HG03039 (cell line): ENCODE measurements around the gene SLC6A6.
"Not testable (repeated sequence)": the region's sequence is repeated elsewhere in the genome, so short reads cannot be mapped to it uniquely, and the experiment has no call there.

Experiments
- ATAC-seq: cut with Tn5 transposase; IDR thresholded peaks from one replicate; pipeline ENCODE4 v1.9.1; 2021; ENCODE audit warnings: mild to moderate bottlenecking, moderate library complexity; ENCODE audit not compliant: unreplicated experiment

Gene SLC6A6

GRCh38 chr3:14434126-14434497 lies 31.7 kb downstream of the SLC6A6 start:
- ATAC-seq = no peak

DNA sequence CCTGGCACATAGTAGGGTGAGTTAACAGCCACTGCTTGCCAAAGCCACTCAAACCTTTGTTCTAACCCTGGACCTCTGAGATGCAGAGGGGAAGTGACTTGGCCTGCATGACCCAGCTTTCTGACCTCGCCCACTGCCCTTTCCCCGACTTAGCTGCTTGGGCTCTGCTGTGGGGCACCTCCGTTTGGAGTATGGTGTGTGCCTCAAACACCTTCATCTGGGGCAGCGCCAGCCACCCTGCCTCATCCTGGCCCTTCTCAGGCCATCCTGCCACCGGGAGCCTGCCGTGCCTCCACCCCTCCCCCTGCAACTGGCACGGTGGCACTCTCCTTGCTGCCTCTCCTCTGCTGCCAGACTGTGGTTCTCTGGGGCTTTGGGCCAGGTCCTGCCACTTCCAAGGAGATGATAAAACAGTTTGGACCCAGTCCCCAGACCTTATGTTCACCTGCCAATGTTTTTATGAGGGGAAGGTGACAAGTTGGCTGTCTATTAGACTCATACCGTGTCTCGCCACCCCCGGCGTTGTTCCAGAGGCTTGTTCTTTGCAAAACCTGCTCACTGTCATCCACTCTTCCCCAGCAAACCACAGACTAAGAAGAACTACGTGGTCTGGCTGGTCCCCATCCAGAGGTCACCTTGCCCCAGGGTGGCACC lies 32.2 kb downstream of the SLC6A6 start:
- no peak for ATAC-seq

DNA sequence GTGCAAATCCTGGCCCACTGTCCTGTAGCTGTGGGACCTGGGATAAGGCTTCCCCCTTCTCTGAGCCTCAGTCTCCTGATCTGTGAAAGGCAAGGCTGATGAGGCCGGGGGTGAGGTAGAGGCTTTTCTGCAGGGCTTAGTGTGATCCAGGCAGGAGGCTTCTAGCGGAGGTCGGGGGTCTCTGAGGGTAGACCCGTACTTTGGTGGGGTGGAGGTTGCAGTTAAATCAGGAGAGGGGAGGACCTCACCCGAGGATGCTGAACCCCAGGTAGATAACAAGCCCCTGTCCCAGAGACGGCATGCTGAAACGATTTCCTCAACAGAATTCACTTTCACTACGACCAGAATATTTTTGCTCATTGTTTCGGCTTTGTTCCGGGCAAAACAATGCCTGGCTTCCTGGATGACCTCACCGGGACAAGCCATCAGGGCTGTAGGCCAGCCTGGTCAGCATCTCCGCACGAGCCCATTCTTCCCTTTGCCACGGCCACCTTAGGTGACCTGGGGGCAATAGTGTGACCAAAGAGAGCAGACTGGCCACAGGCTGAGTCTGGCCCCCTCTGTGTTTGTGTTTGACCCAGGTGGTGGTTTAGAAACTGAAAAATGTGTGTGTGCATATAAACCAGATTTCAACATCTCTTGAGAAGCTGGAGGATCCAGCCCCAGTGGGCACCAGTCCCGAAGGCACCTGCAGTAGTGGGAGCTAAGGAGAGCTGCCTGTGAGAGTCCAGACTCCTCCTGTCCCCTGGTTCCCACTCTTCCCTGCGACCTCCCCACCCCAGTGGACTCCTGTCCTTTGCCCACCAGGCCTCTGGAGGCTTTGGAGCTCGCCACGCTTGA lies 33.0 kb downstream of the SLC6A6 start:
- ATAC-seq = no peak

- no peak for ATAC-seq
Observed at GRCh38 chr3:14436954-14437281, 34.5 kb downstream of the SLC6A6 start.

- not testable (repeated sequence) for ATAC-seq
Observed at GRCh38 chr3:14437705-14438104, 35.3 kb downstream of the SLC6A6 start.

- no peak for ATAC-seq
Observed at GRCh38 chr3:14438262-14438661, 35.9 kb downstream of the SLC6A6 start.

GRCh38 chr3:14438929-14439328 lies 36.5 kb downstream of the SLC6A6 start:
- ATAC-seq = no peak

DNA sequence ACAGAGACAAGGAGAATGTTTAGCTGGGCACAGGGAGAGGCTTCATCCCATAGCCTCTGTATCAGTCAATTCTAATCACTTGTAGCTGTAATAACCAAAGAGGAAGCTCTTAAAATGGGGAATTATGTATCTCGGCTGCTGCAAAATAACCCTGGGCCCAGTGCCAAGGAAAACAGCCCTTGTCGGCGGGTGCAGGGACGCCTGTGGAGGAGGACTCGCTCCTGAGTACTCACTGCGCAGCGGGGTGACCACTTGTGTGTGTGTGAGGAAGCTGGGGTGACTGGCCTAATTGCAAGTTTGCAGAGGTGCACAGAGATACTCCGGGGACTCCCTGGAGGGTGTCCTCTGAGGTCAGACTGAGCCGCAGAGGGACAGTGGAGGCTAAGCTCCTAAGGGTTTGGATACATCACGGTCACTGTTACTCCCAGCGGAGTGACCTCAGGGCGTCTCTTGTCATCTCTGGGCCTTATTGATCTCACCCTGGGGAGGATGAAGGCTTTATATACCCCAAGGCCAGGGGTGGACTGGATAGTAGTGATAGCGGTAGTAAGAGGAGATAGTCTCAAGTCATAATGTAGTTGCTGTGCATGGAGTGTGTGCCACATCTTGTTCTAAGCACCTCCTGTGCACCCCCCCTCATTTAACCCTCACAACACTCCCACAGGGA lies 37.2 kb downstream of the SLC6A6 start:
- ATAC-seq = no peak

DNA sequence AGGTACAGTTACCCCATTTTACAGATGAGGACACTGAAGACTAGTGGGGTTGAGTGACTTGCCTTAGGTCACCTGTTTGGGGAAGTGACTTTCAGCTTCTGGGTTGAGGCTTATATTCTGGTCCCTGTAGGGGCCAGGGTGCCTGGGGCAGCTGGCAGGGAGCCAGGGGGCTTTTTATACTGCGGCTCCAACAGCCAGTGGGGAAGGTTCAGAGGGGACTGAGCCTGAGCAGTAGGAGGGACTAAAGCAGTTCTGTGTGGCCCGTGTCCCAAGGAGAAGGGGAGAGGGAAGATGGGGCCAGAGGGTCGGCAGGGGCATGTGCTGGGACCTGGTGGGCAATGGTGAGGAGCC lies 37.7 kb downstream of the SLC6A6 start:
- ATAC-seq = no peak

DNA sequence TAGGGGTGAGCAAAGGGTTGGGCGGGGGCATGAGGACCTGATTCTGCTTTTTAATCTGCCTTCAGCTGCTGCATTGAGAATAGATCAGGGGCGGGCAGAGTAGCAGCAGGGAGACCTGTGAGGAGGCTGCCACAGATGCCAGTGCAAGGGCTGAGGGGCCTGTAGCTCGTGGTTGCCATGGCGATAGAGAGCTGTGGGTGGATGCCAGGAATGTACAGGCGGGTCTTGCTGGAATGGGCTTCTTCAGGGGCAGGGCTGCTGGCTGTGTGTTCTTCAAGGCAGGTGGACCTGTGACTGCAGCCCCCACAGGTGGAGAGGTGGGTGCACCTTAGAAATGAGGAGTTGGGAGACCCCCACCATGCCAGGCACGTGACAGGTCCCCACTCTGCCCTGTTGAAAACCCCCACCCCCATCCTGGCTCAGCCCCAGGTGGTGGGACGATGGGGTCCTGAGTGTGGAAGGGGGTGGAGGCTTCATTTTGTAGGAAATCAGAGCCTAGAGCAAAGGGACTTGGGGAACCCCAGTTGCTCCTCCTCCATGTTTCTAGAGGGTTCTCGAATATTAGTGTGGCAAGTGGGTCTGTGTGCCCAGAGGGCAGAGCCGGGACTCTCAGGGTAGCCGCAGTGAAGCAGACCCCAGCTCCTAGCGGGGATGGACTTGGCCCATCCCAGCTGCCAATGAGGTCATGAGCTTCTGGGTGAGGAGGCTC lies 38.3 kb downstream of the SLC6A6 start:
- ATAC-seq = no peak

- ATAC-seq = no peak
Observed at GRCh38 chr3:14441240-14441919, 39.0 kb downstream of the SLC6A6 start.

GRCh38 chr3:14441920-14442300 lies 39.5 kb downstream of the SLC6A6 start:
- no peak for ATAC-seq

- no peak for ATAC-seq
Observed at GRCh38 chr3:14444380-14444779, 42.0 kb downstream of the SLC6A6 start.

GRCh38 chr3:14445773-14446172 lies 43.4 kb downstream of the SLC6A6 start:
- ATAC-seq = no peak

GRCh38 chr3:14446988-14447570 lies 44.7 kb downstream of the SLC6A6 start:
- ATAC-seq = no peak

DNA sequence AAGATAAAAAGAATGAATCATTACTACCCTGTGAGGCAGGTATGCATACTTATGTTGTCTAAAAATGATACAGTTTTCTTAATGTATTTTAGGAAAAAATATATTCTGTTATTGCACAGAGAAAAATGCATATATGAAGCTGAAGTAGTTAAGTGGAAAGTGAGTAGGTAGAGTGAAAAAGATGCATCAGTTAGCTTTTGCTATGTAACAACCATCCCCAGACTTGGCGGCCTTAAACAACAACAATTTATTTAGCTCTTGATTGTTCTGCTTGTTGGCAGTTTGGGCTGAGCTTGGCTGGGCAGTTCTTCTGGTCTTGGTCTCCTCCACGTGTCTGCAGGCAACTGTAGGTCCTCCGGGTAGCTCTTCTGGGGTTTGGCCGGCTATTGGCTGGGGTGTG lies 45.7 kb downstream of the SLC6A6 start:
- ATAC-seq = no peak

- ATAC-seq = no peak
Observed at GRCh38 chr3:14448756-14449727, 46.6 kb downstream of the SLC6A6 start.

DNA sequence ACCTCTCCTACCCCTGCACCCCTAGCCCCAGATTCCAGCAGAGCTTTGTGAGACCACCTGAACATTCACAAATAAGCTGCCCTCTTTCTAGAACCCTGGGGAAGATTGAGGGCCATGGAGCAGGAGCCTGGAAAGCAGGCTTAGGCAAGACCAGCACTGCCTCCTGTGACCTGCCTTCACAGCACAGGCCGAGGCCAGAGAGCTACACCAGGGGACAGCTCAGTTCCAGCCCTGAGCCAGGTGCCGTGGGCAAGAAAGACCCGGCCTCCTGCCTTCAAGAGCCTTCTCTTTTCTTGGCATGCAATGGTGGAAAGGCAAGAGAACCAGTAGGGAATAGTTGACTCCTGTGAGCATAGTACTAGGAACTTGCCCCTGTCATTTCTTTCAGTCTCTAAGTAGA lies 48.1 kb downstream of the SLC6A6 start:
- no peak for ATAC-seq

DNA sequence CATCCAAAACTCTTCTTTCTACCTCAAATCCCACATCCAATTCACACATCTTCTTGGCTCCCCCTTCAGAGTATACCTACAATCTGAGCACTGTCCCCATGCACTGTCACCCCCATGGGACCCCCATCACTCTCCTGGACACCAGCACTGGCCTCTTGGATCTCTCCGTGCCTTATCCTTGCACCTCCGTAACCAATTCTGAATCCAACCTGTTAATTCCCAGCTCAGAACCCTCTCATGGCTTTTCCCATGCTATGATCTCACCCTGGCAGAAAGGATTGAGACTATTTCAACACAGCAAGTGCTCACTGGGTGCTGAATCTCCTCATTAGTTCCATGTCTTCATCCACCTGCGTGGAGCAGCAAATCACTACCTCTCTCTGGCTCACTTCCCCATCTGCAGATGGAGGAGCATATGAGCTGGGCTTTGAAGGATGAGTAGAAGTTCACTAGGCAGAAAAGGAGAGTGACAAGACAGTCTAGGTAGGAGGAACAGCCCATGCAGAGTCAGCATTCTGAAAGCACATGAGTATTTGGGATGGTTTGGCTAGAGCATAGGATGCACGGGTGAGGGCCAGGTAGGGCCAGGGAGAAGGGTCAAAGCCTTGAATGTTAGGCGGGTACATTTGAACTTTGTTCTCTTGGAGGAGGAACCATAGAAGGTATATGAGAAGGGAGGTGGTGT lies 48.7 kb downstream of the SLC6A6 start:
- ATAC-seq = no peak
